GM18858 (cell line): ENCODE results near the gene ADGRD1.
"Not testable (repeated sequence)": the region's sequence is repeated elsewhere in the genome, so short reads cannot be mapped to it uniquely, and the experiment has no call there.

Experiments used
- ATAC-seq: cut with Tn5 transposase; IDR thresholded peaks from one replicate; pipeline ENCODE4 v1.9.1; 2021; ENCODE audit not compliant: unreplicated experiment

The ADGRD1 gene

DNA sequence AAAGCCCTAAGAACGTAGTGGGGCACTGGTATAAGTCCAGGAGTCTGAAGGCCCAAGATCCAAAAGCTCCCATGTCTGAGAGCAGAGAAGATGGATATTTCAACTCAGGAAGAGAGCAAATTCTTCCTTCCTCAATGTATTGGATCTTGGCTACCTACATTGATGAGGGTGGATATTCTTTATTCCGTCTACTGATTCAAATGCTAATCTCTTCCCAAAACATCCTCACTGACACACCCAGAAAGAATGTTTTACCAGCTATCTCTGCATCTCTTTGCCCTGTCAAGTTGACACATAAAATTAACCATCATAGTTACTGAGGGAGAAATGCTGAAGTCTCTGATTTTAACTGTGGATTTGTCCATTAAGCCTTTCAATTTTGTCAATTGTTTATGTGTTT, 16.6 kb upstream of the ADGRD1 start:
- no peak for ATAC-seq

DNA sequence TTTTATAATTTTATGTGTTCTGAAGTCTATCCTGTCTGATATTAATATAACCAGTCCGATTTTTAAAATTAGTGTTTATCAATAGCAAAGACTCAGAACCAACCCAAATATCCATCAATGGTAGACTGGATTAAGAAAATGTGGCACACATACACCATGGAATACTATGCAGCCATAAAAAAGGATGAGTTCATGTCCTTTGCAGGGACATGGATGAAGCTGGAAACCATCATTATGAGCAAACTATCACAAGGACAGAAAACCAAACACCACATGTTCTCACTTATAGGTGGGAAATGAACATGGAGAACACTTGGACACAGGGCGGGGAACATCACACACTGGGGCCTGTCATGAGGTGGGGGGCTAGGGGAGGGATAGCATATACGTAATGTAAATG, 16.2 kb upstream of the ADGRD1 start:
- ATAC-seq, result not testable (repeated sequence)

DNA sequence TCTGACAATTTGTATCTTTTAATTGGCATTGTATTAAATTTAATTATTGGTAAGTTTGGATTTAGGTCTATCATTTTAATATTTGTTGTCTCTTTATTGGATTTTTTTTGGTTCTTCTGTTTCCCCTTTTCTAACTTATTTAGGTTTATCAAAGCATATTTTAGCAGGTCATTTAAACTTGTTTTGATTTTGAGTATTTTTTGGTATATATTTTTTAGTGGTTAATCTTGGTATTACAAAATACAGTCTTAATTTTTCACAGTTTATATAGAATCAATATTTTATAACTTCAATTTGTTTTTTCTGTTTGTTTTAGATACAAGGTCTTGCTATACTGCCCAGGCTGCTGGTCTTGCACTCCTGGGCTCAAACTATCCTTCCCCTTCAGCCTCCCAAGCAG, 15.5 kb upstream of the ADGRD1 start:
- ATAC-seq, result no peak

DNA sequence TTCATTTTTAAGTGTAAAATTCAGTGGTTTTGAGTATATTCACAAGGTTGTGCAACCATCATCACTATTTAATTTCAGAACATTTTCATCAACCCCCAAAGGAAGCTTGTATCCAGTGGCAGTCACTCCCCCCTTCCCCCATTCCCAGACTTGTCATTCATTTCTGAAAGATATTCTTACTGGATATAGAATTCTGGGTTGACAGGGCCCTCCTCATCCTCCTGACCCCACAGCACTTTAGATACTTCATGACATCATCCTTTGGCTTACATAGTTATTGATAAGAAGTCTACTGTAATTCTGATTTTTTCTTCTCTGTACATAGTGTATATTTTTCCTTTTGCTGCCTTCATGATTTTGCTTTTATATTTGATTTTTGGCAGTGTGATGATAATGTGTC, 8.8 kb upstream of the ADGRD1 start:
- no peak for ATAC-seq

DNA sequence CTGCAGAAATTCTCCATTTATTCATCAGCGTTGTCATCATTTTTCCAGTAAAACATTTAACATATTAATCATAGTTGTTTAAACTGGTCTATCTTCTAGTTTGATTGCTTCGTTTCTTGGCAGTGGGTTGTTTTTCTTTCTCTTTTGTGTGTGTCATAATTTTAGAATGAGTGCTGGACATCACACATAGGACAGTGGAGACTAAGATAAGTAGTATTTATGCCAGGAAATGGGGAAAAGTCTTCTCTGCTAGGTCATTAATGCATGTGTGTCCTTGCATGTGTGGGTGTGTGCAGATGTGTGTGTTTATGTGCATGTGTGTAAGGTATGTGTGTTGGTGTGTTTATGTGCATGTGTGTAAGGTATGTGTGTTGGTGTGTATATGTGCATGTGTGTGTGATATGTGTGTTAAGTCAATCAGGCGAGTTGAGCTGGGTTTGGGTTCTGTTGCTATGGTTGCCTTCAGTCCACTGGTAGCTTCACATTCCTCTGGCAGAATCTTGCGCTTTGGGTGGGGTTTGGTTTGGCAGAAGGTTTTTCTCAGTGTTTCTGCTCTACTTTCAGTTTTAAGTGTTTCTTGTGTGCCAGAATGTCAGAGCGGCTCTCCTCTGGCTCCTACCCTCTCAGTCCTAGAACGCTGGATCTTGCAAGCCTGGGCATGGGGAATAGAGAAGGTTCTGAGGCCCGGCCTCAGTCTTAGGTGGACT, 7.8 kb upstream of the ADGRD1 start:
- no peak for ATAC-seq

DNA sequence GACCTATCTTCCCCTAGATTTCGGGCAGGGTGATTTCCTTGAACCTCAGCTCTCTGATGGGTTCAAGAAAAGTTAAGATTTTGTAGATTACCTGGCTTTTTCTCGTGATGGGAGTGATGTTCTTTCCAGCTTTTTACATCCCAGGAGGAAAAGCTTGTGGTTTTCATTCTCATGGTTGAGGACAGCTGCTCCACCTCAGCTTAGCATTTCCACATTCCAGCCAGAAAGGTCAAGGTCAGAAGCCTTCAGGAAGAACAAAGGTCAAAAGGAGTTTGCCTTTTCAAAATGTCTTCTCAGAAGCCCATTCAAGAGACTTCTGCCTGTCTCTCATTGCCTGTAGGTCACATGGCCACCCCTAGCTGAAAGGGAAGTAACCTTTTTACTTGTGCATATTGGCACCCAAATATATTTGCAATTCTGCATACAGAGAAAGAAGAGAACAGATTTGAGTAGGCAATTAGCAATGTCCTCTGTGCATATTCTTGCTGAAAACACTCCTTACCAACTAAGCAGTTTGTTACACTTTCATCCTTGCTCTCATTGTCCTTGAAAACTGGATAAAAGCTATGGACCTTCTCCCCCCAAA, 6.6 kb upstream of the ADGRD1 start:
- no peak for ATAC-seq

DNA sequence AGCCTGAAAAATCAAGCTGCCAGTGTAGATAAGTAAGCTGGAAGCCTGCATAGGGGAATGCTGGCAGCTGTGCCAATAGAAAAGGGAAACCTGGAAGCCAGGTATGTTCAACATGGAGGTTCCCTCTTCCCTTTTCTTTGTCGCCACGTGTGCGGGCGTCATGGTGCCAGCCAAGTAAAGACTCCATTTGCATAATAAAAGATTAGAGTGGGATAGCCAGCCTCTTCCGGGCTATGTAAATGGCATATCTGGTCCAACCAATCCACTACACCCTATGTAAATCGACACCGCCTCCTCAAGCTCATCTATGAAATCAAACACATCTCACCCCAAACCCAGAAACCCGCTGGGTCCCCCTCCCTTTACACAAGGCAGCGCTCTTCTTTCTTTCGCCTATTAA, 5.6 kb upstream of the ADGRD1 start:
- no peak for ATAC-seq

DNA sequence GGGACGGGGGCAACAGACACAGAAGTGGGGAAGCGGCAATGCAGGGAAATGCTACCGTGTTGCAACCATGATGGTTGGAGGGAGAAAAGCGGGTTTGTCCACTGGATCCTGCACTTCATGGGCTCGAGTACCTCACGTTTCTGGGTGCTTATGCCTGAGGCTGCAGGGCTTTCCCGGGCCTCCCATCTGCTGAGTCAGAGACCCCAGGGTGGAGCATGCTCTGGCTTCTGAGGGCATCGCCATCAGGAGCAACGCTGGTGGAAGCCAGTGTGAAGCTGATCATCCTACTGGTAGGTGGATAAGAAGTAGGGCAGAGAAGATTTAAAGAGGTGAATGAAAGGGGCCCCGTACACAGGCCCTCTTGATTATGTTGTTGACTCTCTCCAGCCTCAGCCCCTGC, 5.0 kb upstream of the ADGRD1 start:
- ATAC-seq, result no peak

DNA sequence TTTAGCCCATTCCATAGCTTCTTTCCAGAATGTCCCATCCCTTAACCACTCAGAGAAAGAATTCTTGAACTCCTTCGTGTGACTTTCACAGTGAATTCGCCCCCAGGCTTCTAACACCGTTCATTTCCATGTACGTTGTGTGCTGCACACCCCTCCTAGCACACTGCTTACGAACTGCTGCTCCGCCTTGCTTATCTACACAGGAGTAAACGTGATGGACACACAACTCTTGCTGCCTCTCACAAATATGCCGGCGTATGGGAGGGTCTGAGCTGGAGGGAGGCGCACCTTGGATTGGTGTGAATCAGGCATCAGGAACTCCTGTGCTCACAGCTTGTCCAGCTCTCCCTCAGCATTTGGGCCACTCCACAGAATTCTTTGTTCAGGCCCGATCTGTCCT, 3.9 kb upstream of the ADGRD1 start:
- no peak for ATAC-seq

DNA sequence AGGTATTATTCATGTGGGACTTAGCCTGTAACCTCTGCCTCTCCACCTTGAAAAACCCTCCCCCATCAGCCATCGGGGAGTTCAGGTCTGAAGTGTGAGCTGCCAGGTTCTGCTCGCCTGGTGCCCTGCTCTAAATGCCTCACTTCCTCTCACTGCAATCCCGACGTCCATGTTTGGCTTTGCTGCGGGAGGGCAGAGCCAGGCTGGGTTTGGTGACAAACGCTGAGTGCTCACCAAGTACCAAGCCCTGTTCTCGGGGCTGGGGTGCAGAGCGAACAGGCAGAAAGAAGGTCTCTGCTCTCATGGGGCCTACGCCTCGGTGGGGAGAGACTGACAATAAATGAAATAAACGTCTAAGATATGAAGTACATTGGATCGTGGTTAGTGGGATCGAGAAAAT, 2.1 kb upstream of the ADGRD1 start:
- ATAC-seq, result no peak

DNA sequence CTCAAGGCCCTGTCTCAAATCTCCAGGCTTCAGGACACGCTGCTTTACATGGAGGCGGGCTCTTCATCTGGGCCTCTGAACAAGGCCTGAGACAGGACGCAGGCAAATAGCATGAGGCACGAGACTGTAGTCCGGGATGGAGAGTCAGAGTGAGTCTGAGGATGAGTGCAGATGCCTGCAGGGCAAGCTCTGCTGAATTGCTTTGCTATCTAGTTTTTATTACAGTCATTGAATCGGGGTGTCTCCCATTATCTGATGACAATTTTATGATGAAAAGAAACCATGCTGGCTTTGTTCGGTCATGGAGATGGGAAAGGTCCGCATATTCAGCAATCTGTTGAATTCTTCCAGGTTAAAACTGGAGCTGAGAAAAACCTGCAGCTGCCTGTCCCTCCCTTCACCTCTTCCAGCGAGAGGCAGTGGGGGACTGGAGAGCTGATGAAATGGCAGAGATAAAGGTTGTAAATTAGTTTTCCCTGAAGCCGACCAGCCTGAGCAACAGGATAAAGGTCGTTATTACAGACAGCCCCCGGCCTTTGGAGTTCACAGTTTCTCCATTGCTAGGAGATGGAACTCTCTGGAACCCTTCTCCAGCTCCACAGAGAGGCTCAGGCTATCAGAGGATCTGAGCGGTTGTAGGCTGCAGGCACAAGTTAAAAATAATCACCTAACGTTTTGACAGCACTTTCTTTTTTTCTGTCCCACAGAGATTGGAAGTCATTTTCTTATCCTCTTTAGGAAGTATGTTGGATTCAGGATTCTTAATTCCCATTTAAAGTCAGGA, 1.3 kb upstream of the ADGRD1 start:
- no peak for ATAC-seq

DNA sequence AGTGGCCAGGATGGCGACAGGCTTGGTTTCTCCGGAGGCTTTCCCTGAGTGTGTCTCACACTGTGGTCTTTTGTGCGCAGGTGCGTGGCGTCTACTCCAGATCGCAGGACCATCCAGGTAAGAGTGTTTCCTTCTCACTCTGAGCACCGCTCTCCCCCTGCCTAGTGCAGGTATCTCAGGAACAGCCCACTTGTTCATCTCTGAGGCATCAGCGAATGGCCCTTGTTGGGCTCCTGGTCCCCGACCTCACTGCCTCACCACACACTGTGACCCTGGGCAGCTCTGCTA, 781 bp downstream of the ADGRD1 start:
- ATAC-seq, result no peak

DNA sequence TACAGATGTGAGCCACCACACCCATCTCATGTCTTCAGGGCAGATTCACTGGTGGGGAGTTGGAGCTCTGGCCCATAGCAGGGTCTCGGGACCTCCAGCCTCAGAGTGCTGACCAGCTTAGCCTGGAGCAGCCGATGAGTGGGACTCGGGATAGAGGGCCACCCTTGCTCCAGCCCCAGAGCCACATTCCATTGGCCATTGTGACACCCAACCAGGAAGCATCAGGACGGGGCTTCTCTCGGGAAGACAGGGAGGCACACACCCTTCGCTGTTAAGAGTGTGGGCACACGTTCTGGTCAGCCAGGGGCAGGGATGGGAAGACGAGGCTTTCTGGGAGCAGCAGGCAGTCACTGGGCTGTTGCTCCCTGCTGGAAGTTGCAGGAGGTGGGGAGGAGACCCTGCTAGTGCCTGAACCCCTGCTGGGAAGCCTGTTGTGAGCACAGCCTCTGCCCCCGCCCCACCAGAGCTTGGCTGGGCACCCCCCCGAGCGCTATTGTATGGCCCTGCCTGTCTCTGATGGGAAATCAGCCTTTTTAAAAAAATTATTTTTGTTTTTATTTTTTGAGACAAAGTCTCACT, 1.6 kb downstream of the ADGRD1 start:
- ATAC-seq, result no peak

DNA sequence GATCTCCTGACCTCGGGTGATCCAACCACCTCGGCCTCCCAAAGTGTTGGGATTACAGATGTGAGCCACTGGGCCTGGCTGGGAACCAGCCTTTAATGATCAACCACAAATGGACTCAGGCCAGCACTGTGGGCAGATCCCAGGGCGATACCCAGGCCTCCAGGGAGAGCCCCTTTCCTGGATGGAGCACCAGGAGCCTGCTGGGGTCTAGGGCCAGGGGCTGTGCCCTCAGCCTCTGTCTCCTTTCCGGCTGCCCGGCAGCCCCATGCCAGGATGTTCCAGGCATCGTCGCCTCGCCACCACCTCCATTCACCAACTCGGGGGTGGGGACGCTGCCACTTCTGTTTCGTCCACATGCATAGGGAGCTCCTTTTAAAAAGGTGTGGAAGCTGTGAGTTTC, 2.3 kb downstream of the ADGRD1 start:
- ATAC-seq, result no peak

DNA sequence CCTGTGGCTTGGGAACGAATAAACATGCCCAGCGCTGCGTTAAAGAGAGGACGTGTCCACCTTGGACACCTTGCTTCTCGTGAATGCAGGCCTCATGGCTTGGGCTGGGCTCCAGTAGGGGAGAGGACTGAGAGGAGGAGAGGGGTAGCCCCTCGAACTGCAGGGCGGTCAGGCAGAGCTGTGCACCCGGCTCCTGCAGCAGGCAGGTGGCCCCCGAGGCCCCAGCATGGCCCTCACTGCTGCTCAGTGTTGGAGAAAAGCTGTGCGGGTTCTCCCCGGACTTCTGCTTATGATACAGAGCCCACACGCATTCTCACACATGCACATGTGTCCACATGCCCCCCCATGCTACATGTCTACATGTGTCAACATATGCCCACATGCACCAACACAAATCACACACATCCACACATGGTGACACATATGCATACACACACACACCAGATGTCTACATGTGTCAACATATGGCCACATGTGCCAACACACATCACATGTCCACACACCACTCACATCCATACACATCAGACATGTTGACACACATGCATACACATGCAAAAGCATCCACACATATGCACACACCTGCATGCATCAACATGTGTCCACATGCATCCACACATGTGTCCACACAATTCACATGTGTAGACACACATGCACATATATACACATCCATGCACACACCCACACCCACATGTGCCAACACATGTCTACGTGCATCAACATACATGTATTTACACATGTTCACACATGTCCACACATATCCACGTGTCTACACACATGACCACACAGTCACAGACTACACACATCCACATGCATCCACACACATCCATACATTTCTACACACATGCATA, 3.0 kb downstream of the ADGRD1 start:
- no peak for ATAC-seq

DNA sequence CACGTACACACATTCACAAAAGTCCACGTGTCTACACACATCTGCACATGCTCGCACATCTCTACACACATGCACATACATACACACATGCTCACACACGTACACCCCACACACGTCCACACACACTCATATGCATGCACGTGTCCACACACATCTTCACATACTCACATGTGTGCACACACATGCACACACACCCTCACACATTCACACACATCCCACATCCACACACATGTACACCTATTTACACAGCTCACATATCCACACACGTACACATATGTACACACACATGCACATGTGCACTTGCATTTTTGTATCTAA, 3.6 kb downstream of the ADGRD1 start:
- no peak for ATAC-seq

DNA sequence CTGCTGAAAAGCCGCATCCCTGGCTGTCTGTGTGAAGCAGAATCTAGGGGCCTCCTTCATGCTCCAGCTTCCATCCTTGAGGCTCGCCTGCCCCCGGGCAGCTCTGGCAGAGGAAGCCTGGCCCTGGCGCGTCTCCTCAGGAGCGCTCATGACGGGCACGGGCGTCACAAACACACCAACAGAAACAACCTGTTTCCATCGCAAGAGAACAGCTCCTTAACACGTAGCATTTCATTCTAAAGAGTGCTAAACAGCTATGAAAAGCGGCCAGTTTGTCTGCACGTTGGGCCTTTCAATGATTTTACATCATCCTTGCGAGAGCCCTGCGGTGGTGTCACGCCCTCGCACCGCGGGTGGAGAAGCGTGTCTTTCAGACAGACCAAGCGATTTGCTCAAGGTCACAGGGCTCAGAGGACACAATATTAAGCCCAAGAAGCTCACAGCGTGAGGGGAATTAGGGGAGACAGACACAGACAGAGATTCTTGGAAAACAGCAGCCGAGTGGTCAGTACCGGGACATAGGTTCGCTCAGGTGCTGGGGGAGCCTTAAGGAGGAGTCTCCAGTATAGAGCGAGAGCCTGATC, 4.9 kb downstream of the ADGRD1 start:
- ATAC-seq, result no peak

DNA sequence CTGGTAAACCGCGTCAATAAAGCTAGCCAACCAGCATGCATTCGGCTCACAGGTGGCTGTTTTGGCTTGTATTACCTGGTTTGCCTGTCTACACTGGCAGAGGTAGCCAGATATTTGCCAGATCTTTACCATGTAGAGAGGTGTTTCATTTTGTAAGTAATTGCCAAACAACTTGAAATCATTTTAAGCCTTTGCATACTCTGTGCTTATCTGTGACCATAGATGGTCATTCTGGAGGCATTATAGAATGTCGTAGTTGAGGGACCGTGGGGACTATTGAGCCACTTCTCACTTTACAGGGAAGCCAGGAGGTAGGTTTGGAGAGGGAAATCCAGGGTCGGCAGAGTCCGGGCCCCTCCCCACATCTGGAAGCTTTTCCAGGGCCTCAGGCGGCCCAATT, 5.9 kb downstream of the ADGRD1 start:
- ATAC-seq, result no peak

DNA sequence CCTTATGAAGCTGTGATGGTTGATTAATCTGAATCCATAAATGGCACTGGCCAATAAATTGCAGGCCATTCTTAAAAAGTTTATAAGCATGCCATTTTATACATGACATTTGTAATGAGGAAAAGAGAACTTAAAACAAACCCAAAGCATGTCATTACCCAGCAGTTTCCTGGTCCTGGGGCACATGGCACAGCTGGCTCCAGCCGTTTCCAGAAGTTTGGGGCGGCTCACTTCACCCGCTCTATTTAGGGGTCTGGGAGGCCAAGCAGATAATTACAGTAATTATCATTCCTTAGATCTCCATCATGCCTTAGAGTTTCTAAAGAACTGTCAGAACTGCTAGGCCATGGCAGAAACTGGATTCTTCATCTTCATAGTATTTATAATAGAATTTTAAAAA, 6.4 kb downstream of the ADGRD1 start:
- no peak for ATAC-seq

DNA sequence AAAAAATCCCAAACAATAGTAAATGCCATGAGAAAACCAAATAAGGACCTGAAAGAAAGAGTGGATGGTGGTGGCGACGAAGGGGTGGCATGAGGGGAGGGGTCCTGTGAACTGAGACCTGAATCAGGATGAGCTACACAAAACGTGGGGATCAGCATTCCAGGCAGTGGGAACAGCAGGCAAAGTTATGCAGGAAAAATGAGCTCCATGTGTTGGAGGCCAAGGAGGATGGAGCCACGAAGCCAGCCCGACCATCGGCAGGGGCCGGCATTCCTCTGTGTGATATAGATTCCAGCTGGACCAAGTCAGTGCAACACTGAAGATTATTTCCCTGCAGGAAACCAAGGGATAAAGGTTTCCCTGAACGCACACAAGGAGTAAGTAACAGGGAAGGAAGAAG, 7.1 kb downstream of the ADGRD1 start:
- no peak for ATAC-seq

DNA sequence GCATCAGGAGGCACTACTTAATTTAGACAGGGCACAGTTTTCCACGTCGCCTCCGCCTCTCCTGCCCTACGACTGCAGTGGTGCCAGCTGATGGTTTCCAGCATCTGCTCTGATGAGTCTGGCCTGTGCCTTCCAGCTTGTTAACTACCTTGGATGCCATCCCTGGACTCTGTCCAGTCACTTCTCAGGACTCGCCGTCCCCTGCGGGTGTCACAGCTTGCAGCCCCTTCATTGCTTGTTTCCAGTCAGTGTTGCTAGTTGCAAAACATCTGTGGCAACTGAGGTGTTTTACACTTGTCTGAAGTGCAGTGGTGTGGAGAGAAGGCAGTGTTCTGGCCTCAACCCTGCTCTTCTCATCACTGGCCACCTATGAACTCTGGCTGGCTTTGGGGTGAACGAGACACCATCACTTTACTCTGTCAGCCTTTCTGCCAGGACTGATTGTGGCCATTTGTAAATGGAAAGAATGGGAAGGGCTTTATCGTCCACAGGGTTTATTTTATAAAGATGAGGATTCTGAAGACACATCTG, 8.3 kb downstream of the ADGRD1 start:
- no peak for ATAC-seq
